Ascending aorta (tissue), 2 donors: Measurements from ENCODE around the gene SQSTM1. TPM values are rescaled to one million over a fixed set of nuclear protein-coding genes. Genes with fewer than 3 reads are reported as not detected.

Source experiments
- DNase-seq, 2 donors: peaks; one replicate each; pipeline ENCODE4 v3.0.0-alpha.2; 2019; ENCODE audit warnings: low spot score in 2 of 2
- H3K27ac ChIP-seq, 2 donors: fragments of 200-600 bp; sonication (generic); one replicate each; pipeline ENCODE4 v1.5.1; 2016 to 2017; ENCODE audit warnings: mild to moderate bottlenecking in 1 of 2
- H3K27me3 ChIP-seq: fragments of 200-600 bp; sonication (generic); one replicate; pipeline ENCODE4 v1.5.1; 2017
- H3K36me3 ChIP-seq, 2 donors: fragments of 200-600 bp; sonication (generic); one replicate each; pipeline ENCODE4 v1.5.1; 2016
- H3K4me1 ChIP-seq, 2 donors: fragments of 200-600 bp; sonication (generic); one replicate each; pipeline ENCODE4 v1.5.1; 2016 to 2017; ENCODE audit warnings: mild to moderate bottlenecking in 1 of 2
- H3K4me3 ChIP-seq, 2 donors: fragments of 200-600 bp; sonication (generic); one replicate each; pipeline ENCODE4 v1.5.1; 2016 to 2017; ENCODE audit warnings: mild to moderate bottlenecking in 1 of 2
- H3K9me3 ChIP-seq, 2 donors: fragments of 200-600 bp; sonication (generic); one replicate each; pipeline ENCODE4 v1.5.1; 2016
- intact Hi-C: fragments of 100-400 bp; cut with DNase I; formaldehyde crosslinking; loops from one replicate; pipeline ENCODE4 v1.15.1; 2023
- total RNA-seq: library from RNA; depleted of rRNA; stranded (reverse); fragments of >200 nt; gene quantifications from one replicate; pipeline ENCODE4 v1.1.0, GENCODE V29; 2016
- TF ChIP-seq, protein P1 (sequence below), 3 experiments: fragments of 200-600 bp in 2 of 3; fragments of 450-650 bp in 1 of 3; sonication (generic) in 2 of 3; IDR thresholded peaks; one replicate each; pipeline ENCODE4 v1.5.1; 2016 to 2019; ENCODE audit warnings: antibody characterized with exemption in 3 of 3, mild to moderate bottlenecking in 1 of 3, moderate library complexity in 1 of 3

Gene SQSTM1
- total RNA-seq, 1 donor from 2014 or later = 476 TPM

DNA sequence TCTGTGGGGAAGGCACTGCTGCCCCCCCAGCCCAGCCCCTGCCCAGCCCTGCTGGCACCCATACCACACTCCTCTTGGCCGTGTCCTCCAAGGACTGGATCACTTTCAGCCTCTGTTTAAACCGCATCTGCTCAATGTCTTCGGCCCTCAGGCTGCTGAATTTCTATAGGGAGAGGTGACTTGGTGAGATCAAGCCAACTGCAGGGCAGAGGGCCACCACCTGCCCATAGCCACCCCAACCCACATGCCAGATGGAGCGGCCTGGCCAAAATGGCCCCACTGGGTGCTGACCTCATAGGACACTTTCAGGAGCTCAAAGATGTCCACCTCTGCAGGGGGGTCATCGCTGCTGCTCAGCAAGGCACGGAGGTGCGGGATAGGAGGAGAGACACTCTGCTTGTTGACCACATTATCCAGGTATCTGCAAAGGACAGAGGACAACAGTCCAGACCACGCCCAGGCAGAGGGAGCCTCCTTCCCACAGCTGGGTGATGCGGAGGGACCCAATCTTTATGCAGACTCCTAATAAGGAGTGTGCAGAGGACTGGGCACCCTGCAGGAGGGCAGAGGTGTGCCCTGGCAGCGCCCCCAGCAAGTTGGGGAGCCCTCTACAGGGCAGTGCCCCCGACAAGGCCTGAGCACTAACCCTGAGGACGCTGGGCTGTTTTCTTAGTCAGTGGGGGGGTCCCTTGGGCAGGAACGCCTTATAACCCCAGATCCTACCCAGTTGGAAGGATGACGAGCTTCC lies 52.3 kb downstream of the SQSTM1 start:
- peaks cover 68 to 80% of the 10 kb centered on the region in 2 donors for H3K36me3 ChIP-seq
- TF ChIP-seq, protein P1, sequence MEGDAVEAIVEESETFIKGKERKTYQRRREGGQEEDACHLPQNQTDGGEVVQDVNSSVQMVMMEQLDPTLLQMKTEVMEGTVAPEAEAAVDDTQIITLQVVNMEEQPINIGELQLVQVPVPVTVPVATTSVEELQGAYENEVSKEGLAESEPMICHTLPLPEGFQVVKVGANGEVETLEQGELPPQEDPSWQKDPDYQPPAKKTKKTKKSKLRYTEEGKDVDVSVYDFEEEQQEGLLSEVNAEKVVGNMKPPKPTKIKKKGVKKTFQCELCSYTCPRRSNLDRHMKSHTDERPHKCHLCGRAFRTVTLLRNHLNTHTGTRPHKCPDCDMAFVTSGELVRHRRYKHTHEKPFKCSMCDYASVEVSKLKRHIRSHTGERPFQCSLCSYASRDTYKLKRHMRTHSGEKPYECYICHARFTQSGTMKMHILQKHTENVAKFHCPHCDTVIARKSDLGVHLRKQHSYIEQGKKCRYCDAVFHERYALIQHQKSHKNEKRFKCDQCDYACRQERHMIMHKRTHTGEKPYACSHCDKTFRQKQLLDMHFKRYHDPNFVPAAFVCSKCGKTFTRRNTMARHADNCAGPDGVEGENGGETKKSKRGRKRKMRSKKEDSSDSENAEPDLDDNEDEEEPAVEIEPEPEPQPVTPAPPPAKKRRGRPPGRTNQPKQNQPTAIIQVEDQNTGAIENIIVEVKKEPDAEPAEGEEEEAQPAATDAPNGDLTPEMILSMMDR (IDR thresholded peaks at IDR 0.05) = no peak

DNA sequence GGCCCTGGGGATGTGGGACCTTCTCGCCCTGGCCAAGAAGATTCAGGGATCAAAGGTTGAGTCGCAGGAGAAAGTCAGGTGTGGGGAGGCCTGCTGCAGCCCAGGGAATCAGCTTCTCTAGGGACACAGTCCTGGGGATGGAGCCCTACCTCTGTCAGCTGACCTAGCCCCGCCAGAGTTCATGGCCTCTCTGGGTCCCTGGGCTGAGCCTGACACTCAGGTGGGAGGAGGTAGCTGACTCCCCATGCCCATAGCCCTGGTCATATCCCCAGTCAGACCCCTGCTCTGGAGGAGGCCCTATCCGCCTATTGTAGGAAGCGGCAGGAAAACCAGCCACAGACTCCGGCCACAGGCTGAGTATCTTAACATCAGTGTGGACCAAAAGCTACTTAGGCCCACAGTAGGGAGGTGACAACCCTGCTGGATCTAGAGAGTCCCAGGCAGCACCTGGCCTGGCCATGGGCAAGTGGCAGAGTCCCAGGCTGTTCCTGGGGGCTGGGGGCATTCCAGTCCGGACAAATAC lies 52.9 kb downstream of the SQSTM1 start:
- no peaks in the 10 kb centered on the region for H3K4me1 ChIP-seq
- no peak overlapping the region for H3K4me3 ChIP-seq
- TF ChIP-seq, protein P1 (IDR thresholded peaks at IDR 0.05) = no peak
- no peak for DNase-seq
- H3K36me3 ChIP-seq = peaks cover 68 to 76% of the 10 kb centered on the region in 2 donors
- H3K9me3 ChIP-seq = no peaks in the 10 kb centered on the region
- intact Hi-C loops = no loop called here
- H3K27ac ChIP-seq = no peak overlapping the region
- H3K27me3 ChIP-seq = no peaks in the 10 kb centered on the region

More for the DNA sequence above, 52.3 kb downstream of the SQSTM1 start:
- Histone ChIP-seq H3K4me1 (no peaks in the 10 kb centered on the region), H3K4me3 (no peak overlapping the region), H3K27ac (no peak overlapping the region), H3K9me3 (no peaks in the 10 kb centered on the region), H3K27me3 (no peaks in the 10 kb centered on the region)
- intact Hi-C loops = no loop called here
- no peak for DNase-seq

DNA sequence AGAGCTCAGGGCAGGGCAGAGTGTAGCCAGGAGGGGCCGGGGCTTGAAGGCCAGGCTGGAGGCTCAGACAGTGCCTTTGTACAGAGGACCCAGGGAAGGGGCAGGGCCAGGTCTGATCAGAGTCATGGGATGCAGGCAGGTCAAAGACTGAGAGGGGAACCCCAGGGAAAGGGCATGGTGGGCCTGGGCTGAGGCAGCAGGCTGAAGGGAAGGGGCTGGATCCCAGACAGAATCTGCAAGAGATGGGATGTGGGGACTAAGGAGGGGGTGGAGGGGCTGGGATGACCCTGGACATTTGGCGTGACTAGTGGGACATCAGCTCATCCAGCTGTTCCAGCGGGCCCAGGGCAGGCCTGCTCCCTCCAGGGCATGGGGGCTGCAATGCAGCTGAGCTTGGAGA lies 53.4 kb downstream of the SQSTM1 start:
- TF ChIP-seq, protein P1 (IDR thresholded peaks at IDR 0.05) = no peak
- Histone ChIP-seq H3K27me3 (no peaks in the 10 kb centered on the region), H3K4me1 (no peaks in the 10 kb centered on the region), H3K4me3 (no peak overlapping the region), H3K36me3 (peaks cover 68 to 76% of the 10 kb centered on the region in 2 donors), H3K9me3 (no peaks in the 10 kb centered on the region), H3K27ac (no peak overlapping the region)
- DNase-seq = no peak
- intact Hi-C loops = no loop called here

DNA sequence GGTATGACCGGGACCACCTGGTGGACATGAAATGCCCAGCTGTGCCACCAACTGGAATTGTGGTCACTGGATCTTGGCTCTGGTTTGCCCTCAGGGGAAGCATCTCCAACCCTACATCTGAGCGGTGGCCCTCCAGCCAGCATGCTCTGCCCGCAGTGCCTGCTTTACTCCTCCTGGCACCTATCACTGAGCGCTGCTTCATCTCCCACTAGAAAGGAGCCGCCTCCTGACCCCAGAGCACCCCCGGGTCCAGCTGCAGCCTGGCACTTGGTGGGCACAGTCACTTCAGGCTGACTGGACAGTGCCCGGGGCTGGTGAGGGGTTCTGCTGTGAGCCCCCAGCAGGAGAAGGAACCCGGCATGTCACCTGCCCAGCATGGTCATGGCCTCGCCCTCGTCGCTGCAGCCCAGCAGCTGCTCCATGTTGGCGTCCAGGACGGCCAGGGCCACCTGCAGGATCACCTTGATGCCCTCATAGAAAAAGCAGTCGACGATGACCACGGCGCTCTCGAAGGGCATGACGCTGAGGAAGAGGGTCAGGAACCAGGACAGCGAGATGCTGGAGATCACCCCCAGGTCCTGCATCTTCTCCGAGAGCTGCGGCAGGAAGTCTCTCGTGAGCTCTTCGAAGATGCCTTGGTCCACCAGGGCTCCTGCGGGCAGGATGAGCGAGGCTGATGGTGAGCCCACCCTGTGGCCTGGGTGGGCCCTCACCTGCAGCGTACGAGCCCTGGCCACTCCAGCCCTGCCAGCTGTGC lies 54.0 kb downstream of the SQSTM1 start:
- no peaks in the 10 kb centered on the region for H3K4me1 ChIP-seq
- no peak for DNase-seq
- H3K4me3 ChIP-seq = no peak overlapping the region
- H3K27me3 ChIP-seq = no peaks in the 10 kb centered on the region
- no peaks in the 10 kb centered on the region for H3K9me3 ChIP-seq
- peaks cover 69 to 76% of the 10 kb centered on the region in 2 donors for H3K36me3 ChIP-seq
- no peak overlapping the region for H3K27ac ChIP-seq
- TF ChIP-seq, protein P1 (IDR thresholded peaks at IDR 0.05) = no peak
- intact Hi-C loops = no loop called here

DNA sequence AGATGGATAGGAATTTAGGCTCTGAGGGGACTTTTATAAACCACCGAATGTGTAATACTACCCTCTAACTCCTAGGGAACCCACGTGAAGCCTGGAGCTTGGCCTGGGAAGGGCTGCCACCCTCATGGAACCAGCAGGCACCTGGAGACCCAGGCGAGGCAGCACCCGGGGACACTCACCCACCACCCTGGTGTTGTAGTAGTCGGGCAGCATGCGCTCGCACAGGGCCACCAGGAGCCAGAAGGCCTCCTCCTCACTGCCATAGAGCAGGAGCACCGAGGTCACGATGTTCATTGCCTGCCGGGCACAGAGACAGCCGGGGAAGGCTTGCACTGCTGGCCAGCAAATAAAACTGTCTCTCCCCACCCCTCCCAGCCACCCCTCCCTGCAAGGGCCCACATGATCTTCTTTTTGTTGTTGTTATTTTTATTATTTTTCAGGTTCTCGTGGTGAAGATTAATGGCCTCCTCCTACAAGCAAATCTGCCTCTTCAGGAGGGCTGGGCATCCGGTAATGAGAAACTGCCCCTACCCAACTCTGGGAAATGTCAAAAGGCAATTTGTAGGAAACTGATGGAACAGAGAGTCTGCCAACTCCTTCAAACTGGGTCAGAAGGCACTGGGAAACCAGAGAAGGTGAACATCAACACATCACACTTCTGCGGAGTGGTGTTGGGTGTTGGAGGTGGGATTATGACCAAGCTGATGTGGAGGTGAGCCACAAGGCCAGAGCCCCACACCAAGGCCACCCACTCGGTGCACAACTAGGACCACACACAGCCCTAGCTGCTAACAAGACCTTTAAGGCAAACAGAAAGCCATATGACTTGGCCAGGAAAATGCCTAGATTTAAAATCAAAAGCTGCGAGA lies 55.3 kb downstream of the SQSTM1 start:
- Histone ChIP-seq H3K4me3 (no peak overlapping the region), H3K27ac (no peak overlapping the region), H3K27me3 (no peaks in the 10 kb centered on the region), H3K36me3 (peaks cover 64 to 75% of the 10 kb centered on the region in 2 donors), H3K4me1 (no peaks in the 10 kb centered on the region), H3K9me3 (no peaks in the 10 kb centered on the region)
- no peak for DNase-seq
- intact Hi-C loops = no loop called here
- TF ChIP-seq, protein P1 (IDR thresholded peaks at IDR 0.05) = no peak
